DND-41 (cell line): ENCODE data around the gene TTC39A.

ENCODE experiments used
- CTCF ChIP-seq: IDR thresholded peaks from 2 replicates; pipeline ENCODE4 v1.5.1; 2012; ENCODE audit warnings: borderline replicate concordance, low read length, moderate library complexity, mild to moderate bottlenecking; ENCODE audit not compliant: poor library complexity, severe bottlenecking; ENCODE audit errors: extremely low read depth
- EZH2 ChIP-seq: IDR thresholded peaks from 3 replicates; pipeline ENCODE4 v1.6.1; 2012; ENCODE audit warnings: borderline replicate concordance, low read depth, mild to moderate bottlenecking, moderate library complexity, low read length, inconsistent platforms; ENCODE audit not compliant: severe bottlenecking

DNA sequence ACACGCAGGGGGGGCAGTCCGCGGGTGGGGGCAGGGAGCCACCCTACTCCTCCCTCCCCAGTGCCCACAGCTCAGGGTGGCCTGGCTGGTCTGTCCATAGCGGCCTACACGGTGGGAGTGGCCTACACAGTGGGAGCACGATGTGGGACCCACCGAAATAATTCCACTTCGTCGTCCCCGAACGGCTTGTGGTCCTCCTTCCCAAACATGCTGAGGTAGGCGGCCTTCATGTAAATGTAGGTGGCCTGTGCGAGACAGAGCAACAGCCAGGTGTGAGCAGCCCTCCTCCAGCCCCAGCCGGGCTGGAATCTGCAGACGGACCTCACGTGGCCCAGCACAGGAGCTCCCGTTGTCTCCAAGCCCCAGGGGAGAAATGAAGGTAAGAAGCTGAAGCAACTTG lies 34.4 kb downstream of the TTC39A start:
- TF ChIP-seq CTCF (no peak), EZH2 (no peak)
